BE2C (cell line): ENCODE results near the gene SMTNL2.
A peak's percentile ranks its signal among the peaks of the same experiment; 100 is the strongest.

ENCODE experiments used
- DNase-seq: peaks from one replicate; pipeline ENCODE4 v3.0.0-alpha.2; 2020
- H3K27me3 ChIP-seq: fragments of 250-450 bp; sonication (Bioruptor Pico); 2 replicates; pipeline ENCODE4 v1.5.1; 2020; ENCODE audit warnings: mild to moderate bottlenecking
- H3K36me3 ChIP-seq: fragments of 250-450 bp; sonication (Bioruptor Pico); 2 replicates; pipeline ENCODE4 v1.5.1; 2020; ENCODE audit warnings: mild to moderate bottlenecking
- H3K4me1 ChIP-seq: fragments of 250-450 bp; sonication (Bioruptor Pico); 2 replicates; pipeline ENCODE4 v1.5.1; 2020
- H3K4me3 ChIP-seq: 2 replicates; pipeline ENCODE4 v1.5.1; 2011; ENCODE audit warnings: low read depth, low read length
- H3K9me3 ChIP-seq: fragments of 250-450 bp; sonication (Bioruptor Pico); 2 replicates; pipeline ENCODE4 v1.5.1; 2020
- TF ChIP-seq, protein P1 (sequence below): IDR thresholded peaks from 2 replicates; pipeline ENCODE4 v1.5.1; 2012; ENCODE audit warnings: mild to moderate bottlenecking, low read depth, low read length

SMTNL2 gene

DNA sequence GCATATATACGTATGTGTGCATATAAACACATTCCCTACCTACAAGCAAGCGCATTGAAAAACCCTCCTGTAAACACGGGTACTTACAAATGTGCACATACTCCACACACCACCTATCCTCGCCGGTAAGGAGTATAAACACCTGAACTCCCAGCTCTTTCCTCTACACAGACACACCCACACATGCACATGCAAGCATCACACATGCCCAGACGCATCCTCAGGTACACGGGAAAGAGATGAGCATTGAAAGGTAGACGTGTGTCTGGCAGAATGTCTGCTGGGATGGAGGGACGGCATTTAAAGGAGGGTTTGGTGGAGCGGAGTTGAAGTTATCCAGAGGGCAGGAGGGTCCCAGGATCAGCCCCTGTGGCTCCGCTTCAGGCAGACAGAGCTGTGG lies 4.7 kb upstream of the SMTNL2 start:
- peaks cover 11% of the 10 kb centered on the region for H3K27me3 ChIP-seq
- peaks cover 20% of the 10 kb centered on the region for H3K4me1 ChIP-seq
- no peaks in the 10 kb centered on the region for H3K9me3 ChIP-seq
- no peak for DNase-seq
- no peak overlapping the region for H3K4me3 ChIP-seq
- no peaks in the 10 kb centered on the region for H3K36me3 ChIP-seq
- TF ChIP-seq, protein P1, sequence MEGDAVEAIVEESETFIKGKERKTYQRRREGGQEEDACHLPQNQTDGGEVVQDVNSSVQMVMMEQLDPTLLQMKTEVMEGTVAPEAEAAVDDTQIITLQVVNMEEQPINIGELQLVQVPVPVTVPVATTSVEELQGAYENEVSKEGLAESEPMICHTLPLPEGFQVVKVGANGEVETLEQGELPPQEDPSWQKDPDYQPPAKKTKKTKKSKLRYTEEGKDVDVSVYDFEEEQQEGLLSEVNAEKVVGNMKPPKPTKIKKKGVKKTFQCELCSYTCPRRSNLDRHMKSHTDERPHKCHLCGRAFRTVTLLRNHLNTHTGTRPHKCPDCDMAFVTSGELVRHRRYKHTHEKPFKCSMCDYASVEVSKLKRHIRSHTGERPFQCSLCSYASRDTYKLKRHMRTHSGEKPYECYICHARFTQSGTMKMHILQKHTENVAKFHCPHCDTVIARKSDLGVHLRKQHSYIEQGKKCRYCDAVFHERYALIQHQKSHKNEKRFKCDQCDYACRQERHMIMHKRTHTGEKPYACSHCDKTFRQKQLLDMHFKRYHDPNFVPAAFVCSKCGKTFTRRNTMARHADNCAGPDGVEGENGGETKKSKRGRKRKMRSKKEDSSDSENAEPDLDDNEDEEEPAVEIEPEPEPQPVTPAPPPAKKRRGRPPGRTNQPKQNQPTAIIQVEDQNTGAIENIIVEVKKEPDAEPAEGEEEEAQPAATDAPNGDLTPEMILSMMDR, result no peak

DNA sequence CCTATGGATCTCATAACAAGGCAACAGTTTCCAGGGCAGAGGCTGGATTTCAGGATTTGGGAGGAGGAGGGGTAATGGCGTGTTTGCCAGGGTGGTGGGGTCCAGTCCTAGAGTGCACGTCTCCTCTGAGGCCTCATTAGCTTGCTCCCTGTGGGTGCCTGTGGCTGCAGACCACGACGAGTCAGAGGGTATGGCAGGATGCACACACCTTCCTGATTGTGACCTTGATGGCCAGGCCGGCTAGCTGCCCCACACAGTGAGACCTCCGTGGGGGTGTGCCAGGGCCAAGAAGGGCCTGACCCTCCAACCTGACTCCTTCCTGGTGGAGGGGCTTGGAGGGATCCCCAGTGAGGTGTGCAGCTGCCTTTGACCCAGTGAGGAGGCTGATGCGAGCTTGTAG lies 4.0 kb upstream of the SMTNL2 start:
- no peaks in the 10 kb centered on the region for H3K9me3 ChIP-seq
- H3K4me1 ChIP-seq, result peaks cover 20% of the 10 kb centered on the region
- H3K4me3 ChIP-seq, result no peak overlapping the region
- no peaks in the 10 kb centered on the region for H3K36me3 ChIP-seq
- H3K27me3 ChIP-seq, result peaks cover 17% of the 10 kb centered on the region
- TF ChIP-seq, protein P1, result no peak
- no peak for DNase-seq

DNA sequence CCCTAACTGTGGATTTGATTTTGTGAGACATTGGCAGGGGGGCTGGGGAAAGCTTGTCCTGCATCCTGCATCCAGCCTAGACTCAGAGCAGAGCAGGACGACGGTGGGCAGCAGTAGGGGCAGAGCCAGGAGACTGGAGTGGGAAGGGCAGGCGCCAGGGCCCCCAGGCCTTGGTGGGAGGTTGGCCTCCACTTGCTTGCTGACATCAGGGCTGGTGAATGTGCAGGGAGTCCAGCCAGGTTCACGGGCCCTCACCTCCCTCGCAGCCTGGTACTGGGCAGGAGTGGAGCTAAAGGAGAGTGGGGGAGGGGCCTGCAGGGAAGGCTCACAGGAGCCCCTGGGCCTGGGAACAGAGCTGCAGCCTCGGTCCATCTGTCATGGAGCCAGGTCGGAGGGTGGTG lies 2.2 kb upstream of the SMTNL2 start:
- H3K4me1 ChIP-seq, result peaks cover 11% of the 10 kb centered on the region
- DNase-seq, result no peak

DNA sequence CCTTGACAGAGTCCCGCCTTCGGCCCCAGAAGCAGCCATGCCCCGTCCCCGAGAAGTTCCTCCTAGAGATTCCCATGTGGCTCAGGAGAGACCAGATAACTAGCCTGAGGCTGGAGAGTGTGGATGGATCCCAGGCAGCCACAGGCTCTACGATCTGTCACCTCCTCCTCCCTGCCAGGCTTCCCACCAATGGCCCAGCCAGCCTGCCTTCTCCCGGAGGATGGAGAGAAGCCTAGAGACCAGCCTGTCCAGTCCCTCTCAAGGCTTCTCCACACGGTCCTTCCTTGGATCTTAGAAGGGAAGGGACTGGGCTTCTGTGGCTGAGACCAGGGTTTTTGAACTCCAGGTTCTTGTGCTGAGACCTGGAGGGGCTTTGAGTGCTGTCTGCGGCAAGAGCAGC lies 1.6 kb upstream of the SMTNL2 start:
- Histone ChIP-seq H3K27me3 (peaks cover 17% of the 10 kb centered on the region), H3K36me3 (no peaks in the 10 kb centered on the region), H3K9me3 (peaks cover 4% of the 10 kb centered on the region; the same call in 1 of the 2 replicates), H3K4me3 (no peak overlapping the region), H3K4me1 (peaks cover 11% of the 10 kb centered on the region)
- TF ChIP-seq, protein P1, result no peak
- peak; percentile 57 for DNase-seq

More for the DNA sequence above, 2.2 kb upstream of the SMTNL2 start:
- no peaks in the 10 kb centered on the region for H3K9me3 ChIP-seq
- H3K4me3 ChIP-seq, result no peak overlapping the region
- peaks cover 17% of the 10 kb centered on the region for H3K27me3 ChIP-seq
- TF ChIP-seq, protein P1, result no peak
- no peaks in the 10 kb centered on the region for H3K36me3 ChIP-seq

DNA sequence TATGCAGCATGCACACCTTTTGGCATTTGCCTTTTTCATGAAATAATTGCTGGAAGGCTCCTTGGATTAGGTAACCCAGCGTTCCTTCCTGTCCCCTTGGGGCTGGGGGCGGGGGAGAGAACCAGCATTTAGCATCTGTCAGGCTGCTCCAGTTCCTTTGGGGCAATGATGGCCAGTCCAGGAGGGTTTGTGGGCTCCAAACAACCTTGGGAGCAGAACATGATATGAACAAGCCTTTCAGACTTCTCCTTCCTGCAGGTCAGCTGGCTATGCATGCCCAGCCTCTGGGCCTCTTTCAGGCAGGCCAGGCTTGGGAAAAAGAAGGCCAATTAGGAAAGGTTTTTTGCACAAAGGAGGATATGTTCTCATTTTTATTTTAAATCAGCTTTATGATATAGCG lies 1.1 kb upstream of the SMTNL2 start:
- Histone ChIP-seq H3K9me3 (peaks cover 4% of the 10 kb centered on the region; the same call in 1 of the 2 replicates), H3K36me3 (no peaks in the 10 kb centered on the region), H3K27me3 (peaks cover 17% of the 10 kb centered on the region), H3K4me3 (no peak overlapping the region), H3K4me1 (peaks cover 13% of the 10 kb centered on the region)
- DNase-seq, result no peak
- TF ChIP-seq, protein P1, result no peak

DNA sequence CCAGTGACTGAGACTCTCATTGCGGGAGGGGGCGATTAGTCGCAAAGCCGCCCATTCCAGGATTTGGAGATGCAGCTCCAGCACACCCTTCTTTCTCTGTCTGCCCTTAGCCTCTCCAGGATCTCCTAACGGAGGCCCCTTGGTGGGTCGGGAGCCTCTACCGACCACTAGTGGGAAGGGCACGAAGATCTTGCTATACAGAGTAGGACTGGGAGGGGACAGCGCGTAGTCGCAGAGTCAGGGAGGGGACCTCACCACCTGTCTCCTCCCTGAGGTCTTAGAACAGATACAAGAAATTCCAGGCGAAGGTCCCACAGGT lies 588 bp upstream of the SMTNL2 start:
- Histone ChIP-seq H3K9me3 (peaks cover 4% of the 10 kb centered on the region; the same call in 1 of the 2 replicates), H3K4me3 (no peak overlapping the region), H3K4me1 (peaks cover 19% of the 10 kb centered on the region), H3K36me3 (no peaks in the 10 kb centered on the region), H3K27me3 (peaks cover 17% of the 10 kb centered on the region)
- TF ChIP-seq, protein P1, result peak; percentile 35
- DNase-seq, result no peak
